Activated CD4-positive, alpha-beta T cell treated with anti-CD3 and anti-CD28 coated beads, Interleukin-2, amount 10 ng/mL, durations not matched to agents 7 days and 5 days (primary cell): ENCODE data around the gene LRPPRC. TPM values are rescaled to one million over a fixed set of nuclear protein-coding genes. Genes with fewer than 3 reads are reported as not detected.
A peak's percentile ranks its signal among the peaks of the same experiment; 100 is the strongest.

Experiments
- CTCF ChIA-PET: fragments of 350-600 bp; sonication (Branson Sonifier 250); formaldehyde crosslinking; loops from one replicate; lab custom pipeline; 2021; ENCODE audit warnings: antibody characterized with exemption; lab: Charles Lee
- POLR2A ChIA-PET: fragments of 350-600 bp; sonication (Branson Sonifier 250); formaldehyde crosslinking; loops from one replicate; lab custom pipeline; 2021; ENCODE audit warnings: antibody characterized with exemption; lab: Charles Lee
- DNase-seq: peaks from one replicate; pipeline ENCODE4 v3.0.0-alpha.2; 2020
- H3K27ac Mint-ChIP-seq: one replicate; pipeline ENCODE4 v1.8.0; 2021; ENCODE audit warnings: mild to moderate bottlenecking, moderate library complexity, mixed read lengths
- H3K27me3 Mint-ChIP-seq: one replicate; pipeline ENCODE4 v1.8.0; 2021; ENCODE audit warnings: mixed read lengths
- H3K36me3 Mint-ChIP-seq: one replicate; pipeline ENCODE4 v1.8.0; 2021; ENCODE audit warnings: low read depth, mixed read lengths
- H3K4me1 Mint-ChIP-seq: one replicate; pipeline ENCODE4 v1.8.0; 2021; ENCODE audit warnings: mixed read lengths
- H3K4me3 Mint-ChIP-seq: one replicate; pipeline ENCODE4 v1.8.0; 2021; ENCODE audit warnings: mild to moderate bottlenecking, moderate library complexity, mixed read lengths
- H3K9me3 Mint-ChIP-seq: one replicate; pipeline ENCODE4 v1.8.0; 2021; ENCODE audit warnings: mixed read lengths
- total RNA-seq, 2 experiments: library from RNA; stranded (reverse); gene quantifications; one replicate each; pipeline ENCODE4 v1.2.3, GENCODE V29; 2021

LRPPRC gene
- total RNA-seq, 2 experiments from 2014 or later, result 77.6 to 80.2 TPM

DNA sequence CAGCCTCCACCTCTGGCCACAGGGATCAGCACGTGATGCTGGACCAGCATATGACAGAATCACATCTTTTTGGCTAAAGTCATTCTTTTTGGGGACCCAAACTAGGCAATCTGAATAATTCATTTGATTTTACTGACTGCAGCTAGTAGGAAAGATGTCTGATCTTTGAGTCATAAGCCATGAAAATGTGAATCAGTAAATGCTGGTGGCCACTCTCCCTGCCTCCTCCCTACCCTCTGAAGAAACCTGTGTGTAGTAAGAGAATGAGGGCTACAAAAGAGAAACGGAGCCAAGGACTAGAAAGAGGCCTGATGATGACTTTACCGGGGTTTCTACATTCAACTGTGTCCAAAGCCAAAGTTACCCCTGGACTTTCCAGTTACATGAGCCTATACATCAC lies 10.1 kb upstream of the LRPPRC start:
- H3K4me3 Mint-ChIP-seq, result no peak overlapping the region
- peaks cover 10% of the 10 kb centered on the region for H3K27me3 Mint-ChIP-seq
- POLR2A ChIA-PET, result no interaction called here
- H3K27ac Mint-ChIP-seq, result no peak overlapping the region
- no peak for DNase-seq
- peaks cover 11% of the 10 kb centered on the region for H3K4me1 Mint-ChIP-seq
- no peaks in the 10 kb centered on the region for H3K9me3 Mint-ChIP-seq
- CTCF ChIA-PET, result no interaction called here
- H3K36me3 Mint-ChIP-seq, result no peaks in the 10 kb centered on the region

DNA sequence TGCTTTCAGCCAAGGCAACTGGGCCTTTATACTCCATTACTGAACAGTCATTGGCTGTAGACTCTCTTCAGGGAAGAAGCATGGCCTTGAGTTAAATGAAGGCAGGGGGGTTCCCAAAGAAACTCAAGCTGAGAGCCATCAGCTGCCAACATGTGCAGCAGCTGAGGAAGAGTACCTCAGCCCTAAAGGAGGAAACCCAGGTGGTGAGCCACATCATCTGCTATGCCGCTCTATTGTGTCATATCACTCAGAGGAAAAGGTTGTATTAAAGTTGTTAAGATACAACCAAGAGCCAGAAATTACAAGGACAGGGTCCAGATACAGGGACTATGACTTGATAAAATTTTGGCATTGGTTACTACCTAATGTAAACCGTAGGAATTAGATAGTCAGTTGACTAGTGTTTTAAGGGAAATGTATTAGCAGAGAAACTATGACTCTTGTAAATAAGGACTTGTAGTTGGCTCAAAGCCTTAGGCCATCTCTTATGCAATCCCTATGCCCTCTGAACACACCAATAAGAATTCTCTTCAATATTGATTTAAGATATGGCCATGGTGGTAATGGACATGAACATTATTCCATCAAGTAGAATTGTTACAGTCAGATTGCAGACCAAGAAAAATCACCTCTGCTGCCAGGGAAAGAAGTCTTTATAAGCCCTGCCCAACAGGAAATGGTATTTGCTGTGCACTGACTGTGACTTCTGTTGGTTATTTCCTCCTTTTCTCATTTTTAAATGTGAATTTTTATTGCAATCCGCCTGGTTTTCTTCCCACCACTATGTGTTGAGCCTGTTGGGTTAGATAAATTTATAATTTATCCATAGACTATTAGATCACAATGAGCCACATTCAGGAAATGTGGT lies 9.2 kb upstream of the LRPPRC start:
- peaks cover 10% of the 10 kb centered on the region for H3K27me3 Mint-ChIP-seq
- DNase-seq, result no peak
- CTCF ChIA-PET, result no interaction called here
- H3K4me1 Mint-ChIP-seq, result peaks cover 11% of the 10 kb centered on the region
- H3K9me3 Mint-ChIP-seq, result no peaks in the 10 kb centered on the region
- no peak overlapping the region for H3K4me3 Mint-ChIP-seq
- H3K36me3 Mint-ChIP-seq, result no peaks in the 10 kb centered on the region
- no peak overlapping the region for H3K27ac Mint-ChIP-seq
- POLR2A ChIA-PET, result no interaction called here

DNA sequence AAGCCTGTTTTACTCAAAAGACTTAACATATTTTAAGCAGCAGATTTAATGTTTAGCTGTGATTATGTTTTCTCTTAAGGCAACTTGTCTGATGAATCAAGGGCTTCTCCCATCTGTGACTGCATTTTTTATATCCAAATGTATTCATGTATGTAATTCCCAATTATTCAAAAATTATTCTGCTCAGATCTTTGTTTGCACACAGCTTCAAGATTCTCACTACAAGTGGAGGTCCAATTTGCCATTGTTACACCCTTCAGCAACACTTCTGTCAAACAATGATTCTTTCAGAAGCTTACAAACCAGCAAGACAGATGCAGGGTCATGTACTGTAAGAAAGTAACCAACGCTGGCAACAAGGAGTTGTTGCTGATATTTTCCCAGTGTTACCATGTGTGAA lies 5.9 kb upstream of the LRPPRC start:
- no peak for DNase-seq
- CTCF ChIA-PET, result interaction anchor here (0.7 to 1.9 kb wide), 4 partner anchors 19 to 72 kb away, joined by 3 to 6 read pairs (median 4); no protein-coding TSS in a partner anchor
- no peaks in the 10 kb centered on the region for H3K36me3 Mint-ChIP-seq
- peaks cover 17% of the 10 kb centered on the region for H3K4me1 Mint-ChIP-seq
- H3K27ac Mint-ChIP-seq, result no peak overlapping the region
- no peak overlapping the region for H3K4me3 Mint-ChIP-seq
- no peaks in the 10 kb centered on the region for H3K9me3 Mint-ChIP-seq
- POLR2A ChIA-PET, result no interaction called here
- H3K27me3 Mint-ChIP-seq, result peaks cover 6% of the 10 kb centered on the region

DNA sequence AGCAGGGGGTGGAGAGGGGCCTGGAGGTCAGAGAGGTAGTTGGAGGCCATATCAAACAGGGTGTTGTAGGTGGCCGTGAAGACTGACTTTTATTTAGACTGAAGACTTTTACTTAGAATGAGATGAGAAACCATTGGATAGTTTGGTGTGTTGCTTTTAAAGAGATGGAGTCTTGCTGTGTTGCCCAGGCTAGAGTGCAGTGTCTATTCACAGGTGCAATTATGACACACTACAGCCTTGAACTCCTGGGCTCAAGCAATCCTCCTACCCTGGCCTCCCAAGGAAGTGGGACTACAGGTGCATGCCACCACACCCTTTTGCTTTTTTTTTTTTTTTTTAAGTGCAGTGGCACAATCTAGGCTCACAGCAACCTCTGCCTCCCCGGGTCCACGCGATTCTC lies 2.5 kb upstream of the LRPPRC start:
- H3K36me3 Mint-ChIP-seq, result peaks cover 14% of the 10 kb centered on the region
- peaks cover 31% of the 10 kb centered on the region for H3K4me1 Mint-ChIP-seq
- peak overlapping the region; percentile 51 for H3K27ac Mint-ChIP-seq
- no peak for DNase-seq
- H3K27me3 Mint-ChIP-seq, result peaks cover 6% of the 10 kb centered on the region
- H3K9me3 Mint-ChIP-seq, result no peaks in the 10 kb centered on the region
- ChIA-PET CTCF (no interaction called here), POLR2A (no interaction called here)
- peak overlapping the region; percentile 15 for H3K4me3 Mint-ChIP-seq

DNA sequence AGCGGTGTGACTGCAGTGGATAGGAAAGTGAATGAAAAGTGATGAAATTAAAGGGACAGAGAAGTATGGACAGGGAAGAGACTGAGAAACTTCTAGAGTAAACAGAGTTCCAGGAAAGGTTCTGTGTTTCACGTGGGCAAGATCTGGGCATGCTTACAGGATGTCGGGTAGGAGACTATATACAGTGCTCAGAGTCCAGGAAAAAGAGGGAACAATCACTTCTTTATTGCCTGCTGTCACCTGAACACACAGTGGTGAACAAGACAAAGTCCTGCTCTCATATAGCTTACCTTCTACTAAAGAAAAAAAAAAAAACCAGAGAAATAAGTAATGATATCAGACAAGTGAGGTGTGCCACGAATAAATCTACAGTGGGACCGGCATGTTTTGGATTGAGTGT lies 2.4 kb downstream of the LRPPRC start:
- DNase-seq, result no peak
- POLR2A ChIA-PET, result no interaction called here
- H3K27ac Mint-ChIP-seq, result no peak overlapping the region
- H3K4me3 Mint-ChIP-seq, result peak overlapping the region; percentile 85
- H3K36me3 Mint-ChIP-seq, result peaks cover 40% of the 10 kb centered on the region
- CTCF ChIA-PET, result no interaction called here
- H3K9me3 Mint-ChIP-seq, result no peaks in the 10 kb centered on the region
- peaks cover 51% of the 10 kb centered on the region for H3K4me1 Mint-ChIP-seq
- no peaks in the 10 kb centered on the region for H3K27me3 Mint-ChIP-seq

DNA sequence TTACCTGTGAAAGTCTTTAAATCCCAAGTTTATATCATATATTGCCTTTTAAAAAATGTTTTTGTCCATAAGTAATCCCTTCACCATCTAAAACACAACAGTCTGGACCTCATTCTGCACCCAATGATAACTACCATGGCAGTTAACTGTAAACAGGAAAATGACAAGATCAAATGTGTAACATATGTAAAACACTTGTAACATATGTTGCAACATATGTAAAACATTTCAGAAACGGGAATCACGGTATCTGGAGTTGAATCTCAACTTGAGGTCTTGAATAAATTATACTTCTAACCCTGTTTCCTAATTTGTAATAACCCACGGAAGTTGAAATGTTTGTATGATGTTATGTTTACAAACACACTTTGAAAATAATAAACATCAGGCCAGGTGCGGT lies 6.2 kb downstream of the LRPPRC start:
- Mint-ChIP-seq H3K36me3 (peaks cover 51% of the 10 kb centered on the region), H3K4me3 (no peak overlapping the region), H3K27ac (no peak overlapping the region), H3K9me3 (no peaks in the 10 kb centered on the region), H3K27me3 (no peaks in the 10 kb centered on the region), H3K4me1 (peaks cover 39% of the 10 kb centered on the region)
- POLR2A ChIA-PET, result no interaction called here
- DNase-seq, result no peak
- CTCF ChIA-PET, result interaction anchor here (2.2 kb wide), 1 partner anchor 10 kb away, joined by 8 read pairs; no protein-coding TSS in a partner anchor

DNA sequence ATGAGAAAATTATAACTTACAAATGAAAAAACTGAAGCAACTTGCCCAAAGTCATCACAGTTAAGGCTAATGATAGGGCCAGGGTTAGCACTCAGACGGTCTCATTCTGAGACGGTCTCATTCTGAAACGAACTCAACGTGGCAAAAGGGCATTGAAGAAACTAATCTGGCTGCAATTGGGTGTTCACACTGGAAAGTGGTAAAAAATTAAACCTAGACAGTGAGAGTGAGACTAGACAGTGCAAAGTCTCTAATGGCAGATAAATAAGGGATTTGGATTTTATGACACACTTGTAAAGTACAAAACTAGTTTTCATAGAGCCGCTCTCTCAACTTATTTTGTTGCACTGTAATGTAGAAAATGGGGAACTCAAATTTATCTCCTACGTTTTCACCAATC lies 9.2 kb downstream of the LRPPRC start:
- Mint-ChIP-seq H3K27me3 (no peaks in the 10 kb centered on the region), H3K9me3 (no peaks in the 10 kb centered on the region), H3K4me3 (no peak overlapping the region), H3K36me3 (peaks cover 32% of the 10 kb centered on the region), H3K4me1 (peaks cover 15% of the 10 kb centered on the region), H3K27ac (no peak overlapping the region)
- ChIA-PET CTCF (interaction anchor here (0.6 to 1.5 kb wide), 2 partner anchors 15 to 17 kb away, joined by 3 read pairs; no protein-coding TSS in a partner anchor), POLR2A (no interaction called here)
- no peak for DNase-seq

DNA sequence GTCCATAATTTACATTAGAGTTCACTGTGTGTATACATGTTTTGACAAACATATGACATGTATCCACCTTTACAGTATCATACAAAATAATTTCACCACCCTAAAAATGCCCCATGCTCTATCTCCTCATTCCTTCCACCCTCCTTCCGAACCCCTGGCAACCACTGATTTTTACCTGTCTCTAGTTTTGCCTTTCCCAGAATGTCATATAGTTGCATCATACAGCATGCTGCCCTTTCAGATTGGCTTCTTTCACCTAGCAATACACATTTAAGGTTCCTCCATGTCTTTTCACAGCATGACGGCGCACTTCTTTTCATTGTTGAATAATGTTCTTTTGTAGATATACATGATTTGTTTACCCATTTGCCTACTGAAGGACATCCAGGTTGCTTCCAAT lies 10.4 kb downstream of the LRPPRC start:
- H3K27me3 Mint-ChIP-seq, result no peaks in the 10 kb centered on the region
- ChIA-PET CTCF (no interaction called here), POLR2A (no interaction called here)
- H3K4me3 Mint-ChIP-seq, result no peak overlapping the region
- no peak overlapping the region for H3K27ac Mint-ChIP-seq
- H3K4me1 Mint-ChIP-seq, result peaks cover 10% of the 10 kb centered on the region
- H3K9me3 Mint-ChIP-seq, result no peaks in the 10 kb centered on the region
- H3K36me3 Mint-ChIP-seq, result peaks cover 36% of the 10 kb centered on the region
- DNase-seq, result no peak

DNA sequence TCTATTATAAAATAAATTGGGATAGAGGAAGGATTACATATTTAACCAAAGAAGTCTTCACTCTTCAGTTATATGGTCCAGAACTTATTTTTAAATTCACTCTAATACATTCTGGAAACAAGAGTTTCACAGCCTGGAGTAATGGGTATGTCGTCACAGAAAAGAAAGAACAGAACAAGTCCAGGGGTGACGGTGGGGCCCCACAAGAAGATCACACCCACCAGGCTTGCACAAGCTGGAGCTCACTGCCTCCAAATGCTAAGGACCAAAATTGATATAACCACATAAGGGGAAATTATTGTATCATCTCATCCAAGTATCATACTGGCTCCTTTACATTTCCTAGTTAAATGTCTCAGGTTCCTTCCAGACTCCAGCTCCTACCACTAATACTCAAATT lies 11.3 kb downstream of the LRPPRC start:
- Mint-ChIP-seq H3K4me1 (peaks cover 8% of the 10 kb centered on the region), H3K27ac (no peak overlapping the region), H3K36me3 (peaks cover 39% of the 10 kb centered on the region), H3K9me3 (no peaks in the 10 kb centered on the region), H3K27me3 (no peaks in the 10 kb centered on the region), H3K4me3 (no peak overlapping the region)
- CTCF ChIA-PET, result interaction anchor here (0.9 kb wide), 1 partner anchor 27 kb away, joined by 3 read pairs; no protein-coding TSS in a partner anchor
- POLR2A ChIA-PET, result no interaction called here
- DNase-seq, result no peak

DNA sequence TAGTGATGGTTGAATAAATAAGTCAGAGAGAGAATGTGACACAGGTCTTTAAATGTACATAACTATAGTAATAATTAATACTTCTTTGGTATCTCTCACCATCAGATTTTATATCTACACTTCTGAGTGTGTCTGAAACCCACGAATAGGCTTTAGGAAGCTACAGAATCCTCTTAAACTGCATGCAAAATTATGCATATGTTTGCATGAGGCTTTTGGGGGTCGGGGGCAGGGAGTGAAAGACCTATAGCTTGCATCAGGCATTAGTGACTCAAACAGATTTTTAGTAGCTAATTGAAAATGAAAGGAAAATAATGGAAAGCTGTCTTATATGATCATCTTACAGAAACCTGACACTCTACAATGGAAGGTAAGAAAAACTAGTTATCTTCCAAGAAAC lies 14.9 kb downstream of the LRPPRC start:
- ChIA-PET CTCF (interaction anchor here (1.7 kb wide), 1 partner anchor 20 kb away, joined by 4 read pairs; no protein-coding TSS in a partner anchor), POLR2A (no interaction called here)
- no peak overlapping the region for H3K4me3 Mint-ChIP-seq
- H3K36me3 Mint-ChIP-seq, result peaks cover 40% of the 10 kb centered on the region
- DNase-seq, result no peak
- H3K9me3 Mint-ChIP-seq, result no peaks in the 10 kb centered on the region
- no peaks in the 10 kb centered on the region for H3K27me3 Mint-ChIP-seq
- H3K27ac Mint-ChIP-seq, result no peak overlapping the region
- H3K4me1 Mint-ChIP-seq, result peaks cover 10% of the 10 kb centered on the region

DNA sequence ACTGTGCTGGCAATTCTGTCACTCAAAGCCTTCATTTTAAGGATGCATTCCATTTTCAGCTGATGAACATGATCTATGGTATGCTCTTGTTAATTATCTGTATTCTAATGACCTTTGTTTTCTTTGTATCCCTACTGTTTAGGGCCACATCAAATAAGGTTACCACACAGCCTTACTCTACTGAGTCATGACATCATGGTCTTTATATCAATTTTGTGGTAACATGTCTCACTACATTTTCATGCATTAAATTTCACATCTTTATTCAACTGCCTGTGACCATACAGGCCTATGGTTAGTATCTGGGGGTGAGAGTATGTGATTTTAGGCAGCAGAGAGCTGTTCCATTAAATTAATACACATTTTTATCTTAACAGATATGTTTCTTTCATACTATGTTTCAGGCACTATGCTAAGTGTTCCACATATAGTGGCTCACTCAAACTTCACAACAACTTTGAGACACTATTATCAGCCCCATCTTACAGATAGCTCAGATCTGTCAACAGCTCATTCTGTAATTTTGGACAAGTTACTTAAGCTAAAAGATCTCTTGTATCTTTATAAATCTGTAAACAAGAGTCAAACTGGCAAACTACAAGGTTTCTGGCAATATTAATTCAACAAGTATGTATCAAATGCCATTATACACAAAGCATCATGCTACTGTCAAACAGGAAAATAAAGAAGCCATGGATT lies 18.0 kb downstream of the LRPPRC start:
- Mint-ChIP-seq H3K27ac (no peak overlapping the region), H3K36me3 (peaks cover 50% of the 10 kb centered on the region), H3K4me1 (peaks cover 4% of the 10 kb centered on the region), H3K4me3 (no peak overlapping the region), H3K27me3 (no peaks in the 10 kb centered on the region), H3K9me3 (no peaks in the 10 kb centered on the region)
- ChIA-PET CTCF (interaction anchor here (0.9 kb wide), 1 partner anchor 11 kb away, joined by 3 read pairs; no protein-coding TSS in a partner anchor), POLR2A (no interaction called here)
- no peak for DNase-seq

DNA sequence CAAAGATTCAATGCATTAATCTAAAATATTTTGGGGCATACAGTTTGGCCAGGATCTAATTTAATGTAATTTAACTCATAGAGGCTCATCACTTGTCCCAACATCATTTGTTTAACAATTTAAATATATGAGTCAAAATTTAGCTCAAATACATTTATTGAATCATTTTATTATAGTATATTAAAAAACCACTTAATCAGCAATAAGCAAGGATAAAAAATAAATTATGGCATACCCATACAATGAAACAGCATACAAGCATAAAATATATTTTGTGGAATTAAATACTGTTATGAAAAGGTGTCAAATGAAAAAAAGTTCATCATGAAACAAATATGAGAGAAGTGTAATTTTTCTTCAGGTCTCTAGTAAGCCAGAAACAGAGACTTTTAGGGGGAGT lies 34.9 kb downstream of the LRPPRC start:
- Mint-ChIP-seq H3K4me1 (no peaks in the 10 kb centered on the region), H3K27me3 (no peaks in the 10 kb centered on the region), H3K27ac (no peak overlapping the region), H3K36me3 (peaks cover 46% of the 10 kb centered on the region), H3K9me3 (no peaks in the 10 kb centered on the region), H3K4me3 (no peak overlapping the region)
- POLR2A ChIA-PET, result no interaction called here
- DNase-seq, result no peak
- CTCF ChIA-PET, result interaction anchor here (1.7 kb wide), 1 partner anchor 9 kb away, joined by 3 read pairs; no protein-coding TSS in a partner anchor
